HCT116 (cell line): ENCODE data around the gene TMCO4.

Experiments
- ELF1 ChIP-seq: IDR thresholded peaks from 2 replicates; pipeline ENCODE4 v1.6.1; 2012; ENCODE audit warnings: low read depth, borderline replicate concordance
- POLR2A ChIP-seq: IDR thresholded peaks from 2 replicates; pipeline ENCODE4 v1.7.0; 2011; ENCODE audit warnings: borderline replicate concordance; ENCODE audit not compliant: insufficient read depth, insufficient read length; ENCODE audit errors: extremely low read depth
- POLR2AphosphoS5 ChIP-seq: IDR thresholded peaks from 2 replicates; pipeline ENCODE4 v1.6.1; 2011; ENCODE audit warnings: mild to moderate bottlenecking, low read depth, low read length, moderate library complexity
- SIN3A ChIP-seq: IDR thresholded peaks from 2 replicates; pipeline ENCODE4 v1.6.1; 2012; ENCODE audit warnings: low read depth
- ZNF274 ChIP-seq: fragments of 200-500 bp; sonication (Bioruptor generic); IDR thresholded peaks from 2 replicates; pipeline ENCODE4 v1.6.1; 2014; ENCODE audit warnings: mild to moderate bottlenecking, low read depth, low read length, inconsistent platforms
- TF ChIP-seq, protein P1 (sequence below), 3 experiments: fragments of 200-600 bp in 1 of 3; sonication (generic) in 1 of 3; IDR thresholded peaks in 2 of 3; conservative IDR thresholded peaks in 1 of 3; 2 replicates each; pipeline ENCODE4 v1.5.1; 2012 to 2017; ENCODE audit warnings: low read depth in 2 of 3, low read length in 2 of 3, antibody characterized with exemption in 1 of 3, borderline replicate concordance in 1 of 3, control low read depth in 1 of 3, mild to moderate bottlenecking in 1 of 3, mixed read lengths in 1 of 3, mixed run types in 1 of 3, moderate library complexity in 1 of 3; ENCODE audit not compliant: insufficient read depth in 1 of 3

DNA sequence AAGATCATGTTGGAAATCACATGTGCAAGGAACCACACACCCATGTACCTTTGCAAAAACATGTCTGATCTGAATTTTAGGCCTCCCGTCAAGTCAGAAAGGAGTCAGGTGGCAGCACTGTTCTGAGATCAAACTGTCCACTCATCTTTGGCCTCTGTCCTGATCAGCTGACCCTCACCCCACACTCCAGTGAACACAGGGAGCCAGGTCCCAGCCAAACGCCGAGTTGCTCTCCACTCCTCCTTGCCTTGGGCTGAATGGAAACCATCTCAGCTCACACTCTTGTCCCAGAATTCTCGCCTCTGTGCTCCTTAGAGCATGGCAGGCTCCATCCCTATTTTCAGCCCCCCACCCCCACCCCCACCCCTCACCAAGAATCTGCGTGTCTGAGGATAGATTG, 20.0 kb upstream of the TMCO4 start:
- TF ChIP-seq, protein P1, sequence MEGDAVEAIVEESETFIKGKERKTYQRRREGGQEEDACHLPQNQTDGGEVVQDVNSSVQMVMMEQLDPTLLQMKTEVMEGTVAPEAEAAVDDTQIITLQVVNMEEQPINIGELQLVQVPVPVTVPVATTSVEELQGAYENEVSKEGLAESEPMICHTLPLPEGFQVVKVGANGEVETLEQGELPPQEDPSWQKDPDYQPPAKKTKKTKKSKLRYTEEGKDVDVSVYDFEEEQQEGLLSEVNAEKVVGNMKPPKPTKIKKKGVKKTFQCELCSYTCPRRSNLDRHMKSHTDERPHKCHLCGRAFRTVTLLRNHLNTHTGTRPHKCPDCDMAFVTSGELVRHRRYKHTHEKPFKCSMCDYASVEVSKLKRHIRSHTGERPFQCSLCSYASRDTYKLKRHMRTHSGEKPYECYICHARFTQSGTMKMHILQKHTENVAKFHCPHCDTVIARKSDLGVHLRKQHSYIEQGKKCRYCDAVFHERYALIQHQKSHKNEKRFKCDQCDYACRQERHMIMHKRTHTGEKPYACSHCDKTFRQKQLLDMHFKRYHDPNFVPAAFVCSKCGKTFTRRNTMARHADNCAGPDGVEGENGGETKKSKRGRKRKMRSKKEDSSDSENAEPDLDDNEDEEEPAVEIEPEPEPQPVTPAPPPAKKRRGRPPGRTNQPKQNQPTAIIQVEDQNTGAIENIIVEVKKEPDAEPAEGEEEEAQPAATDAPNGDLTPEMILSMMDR (IDR thresholded peaks at IDR 0.05 in 2 of 3, conservative IDR thresholded peaks at IDR 0.05 in 1 of 3; ENCODE audit: borderline replicate concordance in 1 of 3, insufficient read depth in 1 of 3, low read depth in 2 of 3, low read length in 2 of 3), result no peak
- TF ChIP-seq ELF1, result no peak
- no peak for TF ChIP-seq POLR2A
- TF ChIP-seq SIN3A, result no peak
- no peak for TF ChIP-seq ZNF274
- TF ChIP-seq POLR2AphosphoS5, result no peak
